Mesenchymal stem cell (in vitro differentiated cells and primary cell): ENCODE data around the gene HHIPL1.
A peak's percentile ranks its signal among the peaks of the same experiment; 100 is the strongest.

Source experiments
- DNase-seq: peaks from one replicate; pipeline ENCODE4 v3.0.0-alpha.2; 2013
- H2AFZ ChIP-seq: one replicate; pipeline ENCODE4 v1.6.1; 2013; ENCODE audit warnings: low read depth, mild to moderate bottlenecking, control low read depth, inconsistent platforms, low read length, moderate library complexity
- H2AK5ac ChIP-seq: 2 replicates; pipeline ENCODE4 v1.6.1; 2013; ENCODE audit warnings: low read length, moderate library complexity, mild to moderate bottlenecking, inconsistent platforms; ENCODE audit not compliant: severe bottlenecking
- H2BK120ac ChIP-seq: one replicate; pipeline ENCODE4 v1.6.1; 2013; ENCODE audit warnings: low read depth, mild to moderate bottlenecking, inconsistent platforms, low read length, moderate library complexity
- H2BK12ac ChIP-seq, 2 experiments: one replicate each; pipeline ENCODE4 v1.6.1; 2013; ENCODE audit warnings: inconsistent platforms in 2 of 2, low read length in 2 of 2, mild to moderate bottlenecking in 2 of 2, moderate library complexity in 2 of 2, control low read depth in 1 of 2
- H2BK15ac ChIP-seq: one replicate; pipeline ENCODE4 v1.6.1; 2013; ENCODE audit warnings: mild to moderate bottlenecking, low read depth, inconsistent platforms; ENCODE audit not compliant: poor library complexity, severe bottlenecking
- H2BK5ac ChIP-seq: 2 replicates; pipeline ENCODE4 v1.6.1; 2013; ENCODE audit warnings: low read depth, mild to moderate bottlenecking, low read length, control low read depth, inconsistent platforms; ENCODE audit not compliant: poor library complexity, severe bottlenecking
- H3K14ac ChIP-seq, 2 experiments: one replicate each; pipeline ENCODE4 v1.6.1; 2013; ENCODE audit warnings: inconsistent platforms in 2 of 2, low read length in 2 of 2, control low read depth in 1 of 2, mild to moderate bottlenecking in 1 of 2, moderate library complexity in 1 of 2
- H3K18ac ChIP-seq, 2 experiments: one replicate each; pipeline ENCODE4 v1.6.1; 2013; ENCODE audit warnings: inconsistent platforms in 2 of 2, low read length in 2 of 2, control low read depth in 1 of 2, low read depth in 1 of 2, mild to moderate bottlenecking in 1 of 2
- H3K23ac ChIP-seq, 2 experiments: one replicate each; pipeline ENCODE4 v1.6.1; 2013; ENCODE audit warnings: inconsistent platforms in 2 of 2, low read length in 2 of 2, mild to moderate bottlenecking in 2 of 2, moderate library complexity in 2 of 2, control low read depth in 1 of 2
- H3K27ac ChIP-seq: 2 replicates; pipeline ENCODE4 v1.5.1; 2013; ENCODE audit warnings: mild to moderate bottlenecking, moderate library complexity, low read length, control low read depth, inconsistent platforms; ENCODE audit not compliant: poor library complexity, severe bottlenecking
- H3K27me3 ChIP-seq, 2 experiments: 2 replicates each; pipeline versions ENCODE4 v1.6.1 to v1.7.0; 2013; ENCODE audit warnings: low read length in 2 of 2, mild to moderate bottlenecking in 2 of 2, moderate library complexity in 2 of 2, control low read depth in 1 of 2, inconsistent platforms in 1 of 2; ENCODE audit not compliant: control insufficient read depth in 1 of 2, insufficient read depth in 1 of 2
- H3K36me3 ChIP-seq, 2 experiments: 2 replicates each; pipeline versions ENCODE4 v1.6.1 to v1.7.0; 2013; ENCODE audit warnings: low read length in 2 of 2, control low read depth in 1 of 2, inconsistent platforms in 1 of 2, low read depth in 1 of 2, mild to moderate bottlenecking in 1 of 2; ENCODE audit not compliant: insufficient read depth in 2 of 2, control insufficient read depth in 1 of 2
- H3K4ac ChIP-seq, 2 experiments: one replicate each; pipeline ENCODE4 v1.6.1; 2013; ENCODE audit warnings: inconsistent platforms in 2 of 2, low read length in 2 of 2, mild to moderate bottlenecking in 2 of 2, moderate library complexity in 2 of 2, control low read depth in 1 of 2, low read depth in 1 of 2
- H3K4me1 ChIP-seq: 2 replicates; pipeline ENCODE4 v1.6.1; 2013; ENCODE audit warnings: low read depth, low read length, control low read depth; ENCODE audit not compliant: control insufficient read depth, insufficient read depth
- H3K4me2 ChIP-seq: 2 replicates; pipeline ENCODE4 v1.6.1; 2013; ENCODE audit warnings: low read length, mild to moderate bottlenecking, inconsistent platforms; ENCODE audit not compliant: poor library complexity, severe bottlenecking
- H3K4me3 ChIP-seq, 2 experiments: 2 replicates each; pipeline versions ENCODE4 v1.5.1 to v1.7.0; 2013; ENCODE audit warnings: low read length in 2 of 2, mild to moderate bottlenecking in 2 of 2, control low read depth in 1 of 2, low read depth in 1 of 2; ENCODE audit not compliant: insufficient read depth in 1 of 2
- H3K79me1 ChIP-seq: replicated peaks from 2 replicates; pipeline ENCODE4 v1.6.1; 2013; ENCODE audit warnings: mild to moderate bottlenecking, control low read depth, low read length, inconsistent platforms; ENCODE audit not compliant: poor library complexity, severe bottlenecking
- H3K9ac ChIP-seq: 2 replicates; pipeline ENCODE4 v1.7.0; 2013; ENCODE audit warnings: mild to moderate bottlenecking, low read length, moderate library complexity
- H3K9me3 ChIP-seq: 2 replicates; pipeline ENCODE4 v1.7.0; 2013; ENCODE audit warnings: mild to moderate bottlenecking, low read length; ENCODE audit not compliant: control insufficient read depth
- H4K8ac ChIP-seq: one replicate; pipeline ENCODE4 v1.6.1; 2013; ENCODE audit warnings: inconsistent platforms, mild to moderate bottlenecking, low read length, moderate library complexity
- H4K91ac ChIP-seq: one replicate; pipeline ENCODE4 v1.6.1; 2013; ENCODE audit warnings: mild to moderate bottlenecking, low read length, inconsistent platforms
- WGBS: methylation state at CpG from one replicate; pipeline ENCODE4 v1.1.7; 2013; ENCODE audit warnings: mixed read lengths; 5-methylcytosine and 5-hydroxymethylcytosine counted together

HHIPL1 gene

GRCh38 chr14:99627100-99627499 is 17.8 kb upstream of the HHIPL1 start:
- H2BK12ac ChIP-seq = no peak overlapping the region
- H2BK5ac ChIP-seq = no peak overlapping the region
- no peak overlapping the region for H3K23ac ChIP-seq
- H2BK15ac ChIP-seq = no peak overlapping the region
- H4K91ac ChIP-seq = no peak overlapping the region
- no peak overlapping the region for H3K18ac ChIP-seq
- 78% methylated on average over 2 of the region's 2 CpGs for WGBS
- DNase-seq = no peak
- no peak overlapping the region for H3K27ac ChIP-seq
- no peaks in the 10 kb centered on the region for H3K36me3 ChIP-seq
- H3K4me2 ChIP-seq = no peak overlapping the region
- no peak overlapping the region for H2AFZ ChIP-seq
- H3K9ac ChIP-seq = no peak overlapping the region
- no peak overlapping the region for H2AK5ac ChIP-seq
- peaks cover 0 to 56% of the 10 kb centered on the region in 2 experiments for H3K27me3 ChIP-seq
- peaks cover 13% of the 10 kb centered on the region for H3K4me1 ChIP-seq
- no peak overlapping the region for H3K14ac ChIP-seq
- no peak overlapping the region for H2BK120ac ChIP-seq
- no peaks in the 10 kb centered on the region for H3K9me3 ChIP-seq
- no peak overlapping the region for H4K8ac ChIP-seq
- no peak overlapping the region for H3K4ac ChIP-seq
- H3K79me1 ChIP-seq = no peaks in the 10 kb centered on the region
- no peak overlapping the region for H3K4me3 ChIP-seq

GRCh38 chr14:99627510-99628381 is 17.2 kb upstream of the HHIPL1 start:
- Histone ChIP-seq H3K4me3 (no peak overlapping the region), H3K4ac (no peak overlapping the region), H2BK5ac (no peak overlapping the region), H3K27me3 (peaks cover 0 to 57% of the 10 kb centered on the region in 2 experiments), H3K9ac (no peak overlapping the region), H3K4me2 (no peak overlapping the region), H3K36me3 (no peaks in the 10 kb centered on the region), H2AFZ (no peak overlapping the region), H2BK120ac (no peak overlapping the region), H3K79me1 (no peaks in the 10 kb centered on the region), H3K18ac (no peak overlapping the region), H3K23ac (no peak overlapping the region), H3K14ac (no peak overlapping the region), H3K27ac (no peak overlapping the region), H2AK5ac (no peak overlapping the region), H2BK12ac (no peak overlapping the region), H2BK15ac (no peak overlapping the region), H3K4me1 (peaks cover 11% of the 10 kb centered on the region), H3K9me3 (no peaks in the 10 kb centered on the region), H4K91ac (no peak overlapping the region), H4K8ac (no peak overlapping the region)
- WGBS = 71% methylated on average over 13 of the region's 13 CpGs
- no peak for DNase-seq

GRCh38 chr14:99628887-99629618 is 15.9 kb upstream of the HHIPL1 start:
- H3K36me3 ChIP-seq = no peaks in the 10 kb centered on the region
- WGBS = 26% methylated on average over 19 of the region's 20 CpGs
- H3K79me1 ChIP-seq = no peaks in the 10 kb centered on the region
- H4K8ac ChIP-seq = no peak overlapping the region
- no peak overlapping the region for H3K4ac ChIP-seq
- H3K9me3 ChIP-seq = no peaks in the 10 kb centered on the region
- H2AFZ ChIP-seq = no peak overlapping the region
- peak overlapping the region in 1 of 2 experiments; percentile 37 for H2BK12ac ChIP-seq
- no peak overlapping the region for H3K27ac ChIP-seq
- no peak overlapping the region for H2BK5ac ChIP-seq
- H3K14ac ChIP-seq = no peak overlapping the region
- H3K18ac ChIP-seq = no peak overlapping the region
- peaks cover 4% of the 10 kb centered on the region for H3K4me1 ChIP-seq
- no peak overlapping the region for H4K91ac ChIP-seq
- no peak overlapping the region for H3K4me3 ChIP-seq
- peak; percentile 67 for DNase-seq
- H3K9ac ChIP-seq = no peak overlapping the region
- peaks cover 6 to 69% of the 10 kb centered on the region in 2 experiments for H3K27me3 ChIP-seq
- H3K4me2 ChIP-seq = no peak overlapping the region
- H2BK120ac ChIP-seq = no peak overlapping the region
- H2BK15ac ChIP-seq = no peak overlapping the region
- no peak overlapping the region for H2AK5ac ChIP-seq
- H3K23ac ChIP-seq = no peak overlapping the region

GRCh38 chr14:99630202-99630601 is 14.7 kb upstream of the HHIPL1 start:
- Histone ChIP-seq H4K91ac (no peak overlapping the region), H2BK15ac (no peak overlapping the region), H3K36me3 (no peaks in the 10 kb centered on the region), H3K4me1 (peaks cover 4% of the 10 kb centered on the region), H3K9me3 (no peaks in the 10 kb centered on the region), H3K79me1 (no peaks in the 10 kb centered on the region), H2BK5ac (no peak overlapping the region), H3K23ac (no peak overlapping the region), H4K8ac (no peak overlapping the region), H3K4me3 (no peak overlapping the region), H3K27me3 (peaks cover 6 to 76% of the 10 kb centered on the region in 2 experiments), H2BK120ac (no peak overlapping the region), H3K4me2 (no peak overlapping the region), H3K18ac (no peak overlapping the region), H3K4ac (no peak overlapping the region), H2BK12ac (no peak overlapping the region), H3K14ac (no peak overlapping the region), H2AK5ac (no peak overlapping the region), H2AFZ (no peak overlapping the region), H3K27ac (no peak overlapping the region), H3K9ac (no peak overlapping the region)
- WGBS = 54% methylated on average over 8 of the region's 8 CpGs
- DNase-seq = no peak
